Measurements from ENCODE around the gene CTAGE1.

Gene CTAGE1

GRCh38 chr18:22391407-22392345, 26.0 kb downstream of the CTAGE1 start:
- DNase-seq (ENCODE audit: low read depth in 2 of 2): peak in 1 of 2 donors; percentile 0

- DNase-seq (ENCODE audit: low read depth in 2 of 2): no peak
These were observed 29.9 kb downstream of the CTAGE1 start for GRCh38 chr18:22387787-22388186.

GRCh38 chr18:22387364-22387763, 30.4 kb downstream of the CTAGE1 start:
- no peak for DNase-seq (ENCODE audit: low read depth in 2 of 2)

DNA sequence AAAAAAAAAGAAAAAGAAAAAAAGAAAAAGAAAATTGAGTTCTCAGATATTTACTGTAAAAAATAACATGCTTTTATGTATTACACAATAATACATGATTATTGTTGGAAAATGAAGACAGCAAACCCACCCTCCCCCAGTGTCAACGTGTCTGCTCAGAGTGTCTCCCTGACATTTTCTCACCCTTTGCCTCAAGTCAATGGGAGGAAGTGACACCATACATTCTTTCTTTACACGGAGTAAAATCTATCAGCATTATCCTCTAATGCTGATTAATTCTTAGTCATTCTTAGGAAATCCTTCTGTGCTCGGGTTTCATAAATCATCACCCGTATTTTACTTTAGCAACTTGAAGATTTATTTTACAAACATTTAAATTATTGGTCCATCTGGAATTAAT, 32.0 kb downstream of the CTAGE1 start:
- DNase-seq (ENCODE audit: low read depth in 2 of 2): no peak

DNA sequence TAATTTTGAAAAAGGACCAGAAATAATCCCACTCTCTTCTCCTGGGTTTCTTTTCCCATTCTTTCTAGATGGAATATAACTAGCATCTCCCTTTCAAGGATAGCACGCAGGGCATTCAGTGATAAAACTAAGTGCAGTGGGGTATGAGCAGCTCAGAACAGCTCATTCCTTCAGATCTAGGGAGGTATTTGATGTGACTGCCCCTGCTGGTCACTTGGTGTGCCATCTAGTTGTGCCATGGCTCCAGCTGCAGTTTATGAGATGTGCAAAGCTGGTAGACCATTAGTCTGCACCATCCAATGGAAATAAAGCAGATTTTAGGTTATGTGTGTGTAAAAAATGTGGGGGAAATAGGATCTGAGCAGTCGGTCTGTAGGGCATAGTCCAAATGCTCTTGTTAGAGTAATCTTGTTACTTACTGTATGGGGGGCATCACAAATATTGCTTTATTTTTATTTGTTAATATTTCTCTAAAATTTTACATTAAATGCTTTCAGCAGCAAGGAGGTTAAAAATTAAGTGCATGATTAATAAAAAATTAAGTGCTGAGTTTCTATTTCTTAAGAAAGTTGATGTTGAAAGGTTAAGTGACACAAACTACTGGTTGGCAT, 38.9 kb downstream of the CTAGE1 start:
- DNase-seq (ENCODE audit: low read depth in 2 of 2): no peak

GRCh38 chr18:22377769-22378168, 39.9 kb downstream of the CTAGE1 start:
- no peak for DNase-seq (ENCODE audit: low read depth in 2 of 2)

DNA sequence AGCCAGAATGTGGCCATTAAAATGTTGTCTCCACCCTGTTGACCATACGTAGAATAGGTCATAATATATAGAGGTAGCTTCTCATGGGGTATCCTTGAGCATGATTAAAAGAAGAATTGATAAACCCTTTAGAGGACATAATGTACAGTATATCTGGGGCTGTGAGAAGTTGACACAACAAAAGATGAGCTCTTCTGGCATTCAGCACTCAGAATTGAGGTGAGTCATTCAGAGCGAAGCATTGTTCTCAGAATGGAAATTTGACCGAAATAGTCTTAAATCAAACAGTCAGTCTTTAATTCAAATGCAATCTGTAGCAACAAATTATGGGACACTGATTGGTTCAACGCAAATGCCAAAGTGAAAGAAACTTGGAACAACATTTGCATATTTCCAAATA, 47.3 kb downstream of the CTAGE1 start:
- DNase-seq (ENCODE audit: low read depth in 2 of 2): no peak

DNA sequence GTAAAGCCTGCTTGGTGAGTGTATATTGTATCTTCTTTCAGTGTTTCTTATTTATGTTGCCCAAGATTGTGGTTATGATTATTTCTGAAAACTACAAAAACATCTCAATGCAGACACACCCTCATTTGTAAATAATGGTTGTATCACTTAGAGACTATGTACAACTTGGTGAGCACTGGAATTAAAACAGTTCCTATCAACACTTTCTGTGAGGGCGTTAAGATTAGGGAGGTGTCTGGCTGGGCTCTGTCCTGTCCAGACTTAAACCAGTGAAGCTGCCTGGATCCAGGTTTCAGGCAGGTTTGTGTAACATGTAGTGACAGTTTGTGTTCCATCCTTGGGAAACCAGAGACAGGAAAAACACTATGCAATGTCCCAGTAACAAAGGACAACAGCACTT, 49.7 kb downstream of the CTAGE1 start:
- DNase-seq (ENCODE audit: low read depth in 2 of 2): no peak

DNA sequence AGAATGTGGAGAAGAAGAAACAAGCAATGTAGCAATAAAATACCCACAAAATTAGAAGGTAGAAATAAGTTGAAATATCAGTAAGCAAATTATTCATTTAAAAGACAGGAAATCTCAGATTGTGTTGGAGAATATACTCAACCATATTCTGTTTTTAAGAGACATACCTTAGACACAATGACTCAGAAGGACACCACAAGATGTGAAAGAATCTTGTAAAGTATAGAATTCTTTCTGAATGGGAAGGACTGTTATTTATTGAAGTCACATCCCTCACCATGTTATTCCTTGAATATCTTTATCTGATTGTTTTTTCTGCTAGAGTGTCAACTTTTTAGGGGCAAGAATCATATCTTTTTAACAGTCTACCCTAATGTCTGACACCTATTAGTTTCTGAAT, 50.4 kb downstream of the CTAGE1 start:
- no peak for DNase-seq (ENCODE audit: low read depth in 2 of 2)

GRCh38 chr18:22363867-22364463, 53.8 kb downstream of the CTAGE1 start:
- no peak for DNase-seq (ENCODE audit: low read depth in 2 of 2)
